NAMALWA (cell line): ENCODE data around the gene SLC39A11.
"Not testable (repeated sequence)": the region's sequence is repeated elsewhere in the genome, so short reads cannot be mapped to it uniquely, and the experiment has no call there.

Experiments
- DNase-seq: peaks from one replicate; pipeline ENCODE4 v3.0.0-alpha.2; 2015; ENCODE audit warnings: low spot score

Gene SLC39A11

GRCh38 chr17:72782985-72783701 is 309.3 kb downstream of the SLC39A11 start:
- no peak for DNase-seq

GRCh38 chr17:72782437-72782836 is 310.1 kb downstream of the SLC39A11 start:
- not testable (repeated sequence) for DNase-seq

GRCh38 chr17:72778169-72779151 is 314.0 kb downstream of the SLC39A11 start:
- DNase-seq: no peak

- DNase-seq: no peak
These were observed 316.6 kb downstream of the SLC39A11 start for GRCh38 chr17:72775919-72776318.

GRCh38 chr17:72775237-72775636 is 317.3 kb downstream of the SLC39A11 start:
- DNase-seq: no peak

GRCh38 chr17:72774236-72774635 is 318.3 kb downstream of the SLC39A11 start:
- DNase-seq: no peak

GRCh38 chr17:72773225-72773624 is 319.3 kb downstream of the SLC39A11 start:
- not testable (repeated sequence) for DNase-seq

- DNase-seq: peak; percentile 43
These were observed 320.1 kb downstream of the SLC39A11 start for GRCh38 chr17:72772331-72772821.

- DNase-seq: no peak
These were observed 320.8 kb downstream of the SLC39A11 start for GRCh38 chr17:72771734-72772133.

- no peak for DNase-seq
These were observed 325.6 kb downstream of the SLC39A11 start for GRCh38 chr17:72766761-72767356.

- no peak for DNase-seq
These were observed 326.9 kb downstream of the SLC39A11 start for GRCh38 chr17:72765368-72766153.

- no peak for DNase-seq
These were observed 327.9 kb downstream of the SLC39A11 start for GRCh38 chr17:72764632-72765041.

- no peak for DNase-seq
These were observed 328.5 kb downstream of the SLC39A11 start for GRCh38 chr17:72763981-72764380.

GRCh38 chr17:72761893-72762575 is 330.5 kb downstream of the SLC39A11 start:
- not testable (repeated sequence) for DNase-seq

- no peak for DNase-seq
These were observed 331.1 kb downstream of the SLC39A11 start for GRCh38 chr17:72761431-72761830.

GRCh38 chr17:72760368-72760767 is 332.1 kb downstream of the SLC39A11 start:
- DNase-seq: no peak

- no peak for DNase-seq
These were observed 333.2 kb downstream of the SLC39A11 start for GRCh38 chr17:72759301-72759700.

GRCh38 chr17:72756256-72756655 is 336.2 kb downstream of the SLC39A11 start:
- DNase-seq: no peak

GRCh38 chr17:72754513-72754912 is 338.0 kb downstream of the SLC39A11 start:
- DNase-seq: no peak

GRCh38 chr17:72751746-72752145 is 340.7 kb downstream of the SLC39A11 start:
- DNase-seq: no peak

- no peak for DNase-seq
These were observed 343.3 kb downstream of the SLC39A11 start for GRCh38 chr17:72749119-72749572.
